Activated CD4-positive, alpha-beta T cell treated with anti-CD3 and anti-CD28 coated beads for 36 hours (primary cell): Measurements from ENCODE around the gene GRIN2D. TPM values are rescaled to one million over a fixed set of nuclear protein-coding genes. Genes with fewer than 3 reads are reported as not detected.
"Not testable (repeated sequence)": the region's sequence is repeated elsewhere in the genome, so short reads cannot be mapped to it uniquely, and the experiment has no call there.

ENCODE experiments used
- ATAC-seq: fragments of 200-7000 bp; cut with Tn5 transposase; one replicate; pipeline ENCODE4 v1.10.0; 2021; ENCODE audit warnings: mild to moderate bottlenecking, moderate library complexity
- CTCF ChIA-PET: fragments of 350-600 bp; sonication (Branson Sonifier 250); formaldehyde crosslinking; loops from one replicate; lab custom pipeline; 2021; ENCODE audit warnings: antibody characterized with exemption; lab: Charles Lee
- POLR2A ChIA-PET: fragments of 350-600 bp; sonication (Branson Sonifier 250); formaldehyde crosslinking; loops from one replicate; lab custom pipeline; 2021; ENCODE audit warnings: antibody characterized with exemption, inconsistent platforms; lab: Charles Lee
- DNase-seq: peaks from one replicate; pipeline ENCODE4 v3.0.0-alpha.2; 2020
- H3K27ac Mint-ChIP-seq: one replicate; pipeline ENCODE4 v1.8.0; 2021; ENCODE audit warnings: mixed read lengths
- H3K27me3 Mint-ChIP-seq: one replicate; pipeline ENCODE4 v1.8.0; 2021; ENCODE audit warnings: mixed read lengths
- H3K36me3 Mint-ChIP-seq: one replicate; pipeline ENCODE4 v1.8.0; 2021; ENCODE audit warnings: low read depth, mixed read lengths
- H3K4me1 Mint-ChIP-seq: one replicate; pipeline ENCODE4 v1.8.0; 2021; ENCODE audit warnings: mixed read lengths
- H3K4me3 Mint-ChIP-seq: one replicate; pipeline ENCODE4 v1.8.0; 2021; ENCODE audit warnings: mild to moderate bottlenecking, moderate library complexity, mixed read lengths
- H3K9me3 Mint-ChIP-seq: one replicate; pipeline ENCODE4 v1.8.0; 2021; ENCODE audit warnings: low read depth, mixed read lengths
- intact Hi-C, 2 experiments: fragments of 100-400 bp; cut with DNase I in 1 of 2; cut with micrococcal nuclease in 1 of 2; formaldehyde crosslinking; loops; one replicate each; pipeline versions ENCODE4 v1.14.2 to v1.15.1; 2022 to 2024; cut with DNase I, micrococcal nuclease
- total RNA-seq, 2 experiments: library from RNA; stranded (reverse); gene quantifications; one replicate each; pipeline ENCODE4 v1.2.3, GENCODE V29; 2021

Gene GRIN2D
- total RNA-seq, 2 experiments from 2014 or later = 0.11 to 0.14 TPM

GRCh38 chr19:48371367-48371766 lies 22.1 kb upstream of the GRIN2D start:
- intact Hi-C loops = no loop called here
- H3K27ac Mint-ChIP-seq = no peak overlapping the region
- H3K4me1 Mint-ChIP-seq = no peaks in the 10 kb centered on the region
- H3K4me3 Mint-ChIP-seq = no peak overlapping the region
- POLR2A ChIA-PET = interaction anchor here (0.6 to 0.7 kb wide), 2 partner anchors 18 to 31 kb away, joined by 7 to 11 read pairs; no protein-coding TSS in a partner anchor
- CTCF ChIA-PET = interaction anchor here (0.6 kb wide), 2 partner anchors 19 to 20 kb away, joined by 4 read pairs; no protein-coding TSS in a partner anchor
- no peak for ATAC-seq
- no peaks in the 10 kb centered on the region for H3K9me3 Mint-ChIP-seq
- no peaks in the 10 kb centered on the region for H3K27me3 Mint-ChIP-seq
- no peak for DNase-seq
- no peaks in the 10 kb centered on the region for H3K36me3 Mint-ChIP-seq

GRCh38 chr19:48371771-48372170 lies 21.7 kb upstream of the GRIN2D start:
- H3K9me3 Mint-ChIP-seq, DNase-seq, H3K4me3 Mint-ChIP-seq, H3K27ac Mint-ChIP-seq, H3K36me3 Mint-ChIP-seq, ATAC-seq, H3K4me1 Mint-ChIP-seq, intact Hi-C loops, H3K27me3 Mint-ChIP-seq: not testable (repeated sequence)
- ChIA-PET CTCF (interaction anchor here (0.6 kb wide), 2 partner anchors 20 to 117 kb away, joined by 4 read pairs; no protein-coding TSS in a partner anchor), POLR2A (interaction anchor here (0.7 kb wide), 1 partner anchor 31 kb away, joined by 7 read pairs; no protein-coding TSS in a partner anchor)

GRCh38 chr19:48372904-48373303 lies 20.6 kb upstream of the GRIN2D start:
- H3K36me3 Mint-ChIP-seq = no peaks in the 10 kb centered on the region
- intact Hi-C loops = no loop called here
- ChIA-PET CTCF (interaction anchor here (0.6 to 0.7 kb wide), 2 partner anchors 236 to 1160 kb away, joined by 3 read pairs; no protein-coding TSS in a partner anchor), POLR2A (no interaction called here)
- no peak overlapping the region for H3K4me3 Mint-ChIP-seq
- DNase-seq = no peak
- no peak for ATAC-seq
- H3K27ac Mint-ChIP-seq = no peak overlapping the region
- H3K4me1 Mint-ChIP-seq = no peaks in the 10 kb centered on the region
- H3K9me3 Mint-ChIP-seq = no peaks in the 10 kb centered on the region
- no peaks in the 10 kb centered on the region for H3K27me3 Mint-ChIP-seq

GRCh38 chr19:48373567-48373966 lies 19.9 kb upstream of the GRIN2D start:
- H3K27me3 Mint-ChIP-seq = no peaks in the 10 kb centered on the region
- no peaks in the 10 kb centered on the region for H3K36me3 Mint-ChIP-seq
- H3K9me3 Mint-ChIP-seq = no peaks in the 10 kb centered on the region
- POLR2A ChIA-PET = no interaction called here
- H3K4me3 Mint-ChIP-seq = no peak overlapping the region
- ATAC-seq (no peak), DNase-seq (no peak)
- no peak overlapping the region for H3K27ac Mint-ChIP-seq
- intact Hi-C loops = no loop called here
- no peaks in the 10 kb centered on the region for H3K4me1 Mint-ChIP-seq
- CTCF ChIA-PET = interaction anchor here (0.7 kb wide), 1 partner anchor 235 kb away, joined by 3 read pairs; no protein-coding TSS in a partner anchor

- peaks cover 16% of the 10 kb centered on the region for H3K36me3 Mint-ChIP-seq
- intact Hi-C loops = no loop called here
- no peak for ATAC-seq
- no peak for DNase-seq
- H3K4me3 Mint-ChIP-seq = no peak overlapping the region
- CTCF ChIA-PET = no interaction called here
- H3K27ac Mint-ChIP-seq = no peak overlapping the region
- no peaks in the 10 kb centered on the region for H3K27me3 Mint-ChIP-seq
- no peaks in the 10 kb centered on the region for H3K4me1 Mint-ChIP-seq
- H3K9me3 Mint-ChIP-seq = no peaks in the 10 kb centered on the region
- POLR2A ChIA-PET = no interaction called here
Observed at GRCh38 chr19:48378194-48378570, 15.3 kb upstream of the GRIN2D start.

GRCh38 chr19:48379058-48379457 lies 14.4 kb upstream of the GRIN2D start:
- CTCF ChIA-PET = no interaction called here
- POLR2A ChIA-PET = no interaction called here
- no peak for ATAC-seq

GRCh38 chr19:48381178-48381950 lies 12.1 kb upstream of the GRIN2D start:
- intact Hi-C loops = no loop called here
- no peak for ATAC-seq
- no peak for DNase-seq
- Mint-ChIP-seq H3K36me3 (peaks cover 35% of the 10 kb centered on the region), H3K27me3 (no peaks in the 10 kb centered on the region), H3K27ac (no peak overlapping the region), H3K9me3 (no peaks in the 10 kb centered on the region), H3K4me3 (no peak overlapping the region), H3K4me1 (no peaks in the 10 kb centered on the region)
- ChIA-PET CTCF (interaction anchor here (0.5 to 0.7 kb wide), 2 partner anchors 10 to 35 kb away, joined by 3 to 5 read pairs; partner anchors contain the start of gene KDELR1), POLR2A (no interaction called here)

More at GRCh38 chr19:48379058-48379457, 14.4 kb upstream of the GRIN2D start:
- no peaks in the 10 kb centered on the region for H3K27me3 Mint-ChIP-seq
- intact Hi-C loops = no loop called here
- H3K4me1 Mint-ChIP-seq = no peaks in the 10 kb centered on the region
- H3K4me3 Mint-ChIP-seq = no peak overlapping the region
- DNase-seq = no peak
- H3K36me3 Mint-ChIP-seq = peaks cover 23% of the 10 kb centered on the region
- H3K27ac Mint-ChIP-seq = no peak overlapping the region
- H3K9me3 Mint-ChIP-seq = no peaks in the 10 kb centered on the region

- Mint-ChIP-seq H3K4me3 (no peak overlapping the region), H3K9me3 (no peaks in the 10 kb centered on the region), H3K27me3 (no peaks in the 10 kb centered on the region), H3K4me1 (no peaks in the 10 kb centered on the region), H3K36me3 (peaks cover 41% of the 10 kb centered on the region), H3K27ac (no peak overlapping the region)
- DNase-seq (no peak), ATAC-seq (no peak)
- intact Hi-C loops = no loop called here
- ChIA-PET POLR2A (interaction anchor here (0.6 kb wide), 1 partner anchor 99 kb away, joined by 5 read pairs; no protein-coding TSS in a partner anchor), CTCF (interaction anchor here (0.7 kb wide), 1 partner anchor 9 kb away, joined by 3 read pairs; the partner anchor contains the start of gene KDELR1)
Observed at GRCh38 chr19:48382286-48382685, 11.2 kb upstream of the GRIN2D start.

- Mint-ChIP-seq H3K27me3 (no peaks in the 10 kb centered on the region), H3K4me3 (no peak overlapping the region), H3K36me3 (peaks cover 56% of the 10 kb centered on the region), H3K9me3 (no peaks in the 10 kb centered on the region), H3K27ac (no peak overlapping the region), H3K4me1 (peaks cover 6% of the 10 kb centered on the region)
- DNase-seq (no peak), ATAC-seq (no peak)
- intact Hi-C loops = no loop called here
- POLR2A ChIA-PET = no interaction called here
- CTCF ChIA-PET = interaction anchor here (0.7 kb wide), 1 partner anchor 22 kb away, joined by 3 read pairs; the partner anchor contains the start of genes SYNGR4 and TMEM143
Observed at GRCh38 chr19:48385461-48386087, 7.9 kb upstream of the GRIN2D start.

- H3K4me3 Mint-ChIP-seq = no peak overlapping the region
- no peaks in the 10 kb centered on the region for H3K27me3 Mint-ChIP-seq
- ChIA-PET POLR2A (no interaction called here), CTCF (no interaction called here)
- no peak for ATAC-seq
- intact Hi-C loops = no loop called here
- H3K36me3 Mint-ChIP-seq = peaks cover 50% of the 10 kb centered on the region
- no peak overlapping the region for H3K27ac Mint-ChIP-seq
- no peak for DNase-seq
- H3K9me3 Mint-ChIP-seq = no peaks in the 10 kb centered on the region
- H3K4me1 Mint-ChIP-seq = peaks cover 9% of the 10 kb centered on the region
Observed at GRCh38 chr19:48386981-48387380, 6.5 kb upstream of the GRIN2D start.
